CD14-positive monocyte (primary cell): ENCODE measurements around the gene BACE2. TPM values are rescaled to one million over a fixed set of nuclear protein-coding genes. Genes with fewer than 3 reads are reported as not detected.
A peak's percentile ranks its signal among the peaks of the same experiment; 100 is the strongest.

Source experiments
- DNase-seq, 3 donors: peaks; one replicate each; pipeline ENCODE4 v3.0.0-alpha.2; 2011 to 2022
- H2AFZ ChIP-seq: 2 replicates; pipeline ENCODE4 v1.6.0; 2012; ENCODE audit warnings: mild to moderate bottlenecking, low read depth, low read length, inconsistent platforms; ENCODE audit not compliant: insufficient read depth, poor library complexity, severe bottlenecking
- H3K27ac ChIP-seq, 2 donors: 1 replicate in 1 of 2; 2 replicates in 1 of 2; pipeline ENCODE4 v1.5.1; 2012 to 2013; ENCODE audit warnings: low read length in 2 of 2, control low read depth in 1 of 2, inconsistent platforms in 1 of 2, low read depth in 1 of 2, mild to moderate bottlenecking in 1 of 2
- H3K27me3 ChIP-seq, 2 donors: one replicate each; pipeline versions ENCODE4 v1.6.0 to v1.6.1; 2011 to 2013; ENCODE audit warnings: low read length in 2 of 2; ENCODE audit not compliant: control insufficient read depth in 2 of 2, insufficient read depth in 2 of 2
- H3K36me3 ChIP-seq, 2 donors: replicated peaks in 1 of 2; 1 replicate in 1 of 2; 2 replicates in 1 of 2; pipeline versions ENCODE4 v1.5.1 to v1.6.1; 2012 to 2013; ENCODE audit warnings: low read length in 2 of 2, control low read depth in 1 of 2, inconsistent platforms in 1 of 2, mild to moderate bottlenecking in 1 of 2; ENCODE audit not compliant: insufficient read depth in 2 of 2, control insufficient read depth in 1 of 2
- H3K4me1 ChIP-seq, 2 donors: 1 replicate in 1 of 2; 2 replicates in 1 of 2; pipeline versions ENCODE4 v1.5.1 to v1.6.1; 2012 to 2013; ENCODE audit warnings: low read length in 2 of 2, control low read depth in 1 of 2, inconsistent platforms in 1 of 2, mild to moderate bottlenecking in 1 of 2, moderate library complexity in 1 of 2; ENCODE audit not compliant: insufficient read depth in 2 of 2, control insufficient read depth in 1 of 2
- H3K4me2 ChIP-seq: replicated peaks from 2 replicates; pipeline ENCODE3; 2012; ENCODE audit warnings: low read length, moderate library complexity, mild to moderate bottlenecking; ENCODE audit not compliant: poor library complexity, severe bottlenecking; ENCODE audit errors: extremely low read depth
- H3K4me3 ChIP-seq, 3 experiments: fragments of 200-600 bp in 1 of 3; sonication (generic) in 1 of 3; replicated peaks in 1 of 3; 1 replicate in 2 of 3; 2 replicates in 1 of 3; pipeline ENCODE4 v1.5.1; 2011 to 2013; ENCODE audit warnings: low read length in 3 of 3, mild to moderate bottlenecking in 3 of 3, control low read depth in 2 of 3, low read depth in 2 of 3, inconsistent platforms in 1 of 3, moderate library complexity in 1 of 3
- H3K79me2 ChIP-seq: 2 replicates; pipeline ENCODE4 v1.6.0; 2012; ENCODE audit warnings: mild to moderate bottlenecking, control low read depth, inconsistent platforms, low read length, moderate library complexity; ENCODE audit not compliant: insufficient read depth
- H3K9ac ChIP-seq: 2 replicates; pipeline ENCODE4 v1.6.0; 2017; ENCODE audit warnings: low read length, mild to moderate bottlenecking; ENCODE audit not compliant: insufficient read depth, poor library complexity, severe bottlenecking
- H3K9me3 ChIP-seq, 2 donors: replicated peaks in 1 of 2; 1 replicate in 1 of 2; 2 replicates in 1 of 2; pipeline versions ENCODE4 v1.5.1 to v1.6.1; 2012 to 2013; ENCODE audit warnings: low read length in 2 of 2, control low read depth in 1 of 2; ENCODE audit not compliant: control insufficient read depth in 1 of 2, insufficient read depth in 1 of 2
- H4K20me1 ChIP-seq: 2 replicates; pipeline ENCODE4 v1.6.0; 2012; ENCODE audit warnings: mild to moderate bottlenecking, low read length, control low read depth, moderate library complexity; ENCODE audit not compliant: insufficient read depth
- H3K27ac Mint-ChIP-seq, 7 donors: one replicate each; pipeline ENCODE4 v1.8.0; 2020; ENCODE audit warnings: mild to moderate bottlenecking in 7 of 7, mixed read lengths in 7 of 7, moderate library complexity in 6 of 7, inconsistent platforms in 2 of 7
- H3K27me3 Mint-ChIP-seq, 3 donors: one replicate each; pipeline ENCODE4 v1.8.0; 2021 to 2022; ENCODE audit warnings: low read depth in 3 of 3, mild to moderate bottlenecking in 3 of 3, mixed read lengths in 3 of 3, moderate library complexity in 3 of 3, inconsistent platforms in 1 of 3
- H3K36me3 Mint-ChIP-seq, 2 donors: one replicate each; pipeline ENCODE4 v1.8.0; 2020; ENCODE audit warnings: mixed read lengths in 2 of 2, inconsistent platforms in 1 of 2, mild to moderate bottlenecking in 1 of 2
- H3K4me1 Mint-ChIP-seq: one replicate; pipeline ENCODE4 v1.8.0; 2020; ENCODE audit warnings: mild to moderate bottlenecking, mixed read lengths
- H3K4me3 Mint-ChIP-seq, 2 donors: one replicate each; pipeline ENCODE4 v1.8.0; 2020; ENCODE audit warnings: mild to moderate bottlenecking in 2 of 2, mixed read lengths in 2 of 2, moderate library complexity in 1 of 2
- H3K9me3 Mint-ChIP-seq, 7 donors: one replicate each; pipeline ENCODE4 v1.8.0; 2020 to 2022; ENCODE audit warnings: mixed read lengths in 7 of 7, mild to moderate bottlenecking in 6 of 7, moderate library complexity in 6 of 7, inconsistent platforms in 2 of 7
- CTCF ChIP-seq: fragments of 200-600 bp; IDR thresholded peaks from one replicate; pipeline ENCODE4 v1.8.0; 2022; ENCODE audit warnings: antibody characterized with exemption, mild to moderate bottlenecking
- WGBS: methylation state at CpG from one replicate; pipeline ENCODE4 v1.1.5; 2013; ENCODE audit warnings: missing lambda C conversion rate; ENCODE audit not compliant: insufficient coverage; 5-methylcytosine and 5-hydroxymethylcytosine counted together
- intact Hi-C, 2 donors: fragments of 100-400 bp; cut with micrococcal nuclease; formaldehyde crosslinking; loops; one replicate each; pipeline versions ENCODE4 v1.15.0 to v1.15.1; 2023
- polyA plus RNA-seq, 3 donors: library from polyadenylated mRNA; depleted of rRNA in 1 of 3; unstranded in 2 of 3; stranded (reverse) in 1 of 3; fragments of 300-500 nt in 2 of 3; fragments of >200 nt in 1 of 3; fragmentation: Illumina TruSeq in 2 of 3; gene quantifications; 1 replicate in 2 of 3; 2 replicates in 1 of 3; pipeline ENCODE4 v1.2.3, GENCODE V29; 2012 to 2021

Gene BACE2
- polyA plus RNA-seq, 3 donors = 0.05 to 0.26 TPM; not detected in 1

DNA sequence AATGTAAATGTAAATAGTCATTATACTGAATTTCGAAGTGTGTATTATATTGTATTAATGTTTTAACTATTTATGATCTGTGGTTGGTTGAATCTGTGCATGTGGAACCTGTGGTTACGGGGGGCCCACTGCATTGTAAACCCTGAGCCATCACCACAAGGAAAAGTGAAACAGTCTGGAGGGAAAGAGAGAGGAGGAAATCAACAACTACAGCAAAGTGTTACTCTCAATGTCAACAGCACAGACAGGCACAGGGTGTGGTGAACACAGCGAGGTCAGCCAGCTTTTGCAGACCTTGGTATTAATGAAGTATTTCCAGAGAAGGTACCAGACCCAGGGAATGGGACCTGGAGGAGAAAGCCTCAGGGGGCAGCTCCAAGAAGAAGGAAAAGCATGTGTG is 37.1 kb upstream of the BACE2 start:
- no peak overlapping the region for H3K4me2 ChIP-seq
- WGBS = 67% methylated on average over 1 of the region's 3 CpGs
- intact Hi-C loops = loop anchor here in 1 of 2 donors (10.0 kb wide), 1 partner anchor 986 kb away; no protein-coding TSS in a partner anchor
- H3K27me3 ChIP-seq = no peaks in the 10 kb centered on the region
- H3K79me2 ChIP-seq = no peaks in the 10 kb centered on the region
- Mint-ChIP-seq H3K9me3 (peaks cover 0 to 7% (median 0%) of the 10 kb centered on the region in 7 donors), H3K4me3 (no peak overlapping the region), H3K27me3 (peaks cover 2 to 8% (median 4%) of the 10 kb centered on the region in 3 donors), H3K27ac (no peak overlapping the region), H3K36me3 (no peaks in the 10 kb centered on the region), H3K4me1 (no peaks in the 10 kb centered on the region)
- no peak overlapping the region for H3K4me3 ChIP-seq
- DNase-seq = no peak
- H2AFZ ChIP-seq = no peak overlapping the region
- no peak overlapping the region for H3K27ac ChIP-seq
- H3K4me1 ChIP-seq = no peaks in the 10 kb centered on the region
- H3K9ac ChIP-seq = no peak overlapping the region
- no peaks in the 10 kb centered on the region for H3K36me3 ChIP-seq
- no peak for TF ChIP-seq CTCF
- H3K9me3 ChIP-seq = no peaks in the 10 kb centered on the region
- H4K20me1 ChIP-seq = no peaks in the 10 kb centered on the region

- H3K4me1 Mint-ChIP-seq = no peaks in the 10 kb centered on the region
- H3K27ac ChIP-seq = no peak overlapping the region
- H3K27me3 ChIP-seq = no peaks in the 10 kb centered on the region
- no peaks in the 10 kb centered on the region for H3K4me1 ChIP-seq
- no peak overlapping the region for H2AFZ ChIP-seq
- H3K79me2 ChIP-seq = no peaks in the 10 kb centered on the region
- H3K27me3 Mint-ChIP-seq = peaks cover 2 to 9% (median 4%) of the 10 kb centered on the region in 3 donors
- H3K4me3 Mint-ChIP-seq = no peak overlapping the region
- DNase-seq = peak in 1 of 3 donors; percentile 4
- no peak overlapping the region for H3K4me2 ChIP-seq
- H3K4me3 ChIP-seq = no peak overlapping the region
- intact Hi-C loops = loop anchor here in 1 of 2 donors (10.0 kb wide), 1 partner anchor 989 kb away; no protein-coding TSS in a partner anchor
- no peak overlapping the region for H3K9ac ChIP-seq
- peaks cover 0 to 3% (median 0%) of the 10 kb centered on the region in 7 donors for H3K9me3 Mint-ChIP-seq
- H3K36me3 ChIP-seq = no peaks in the 10 kb centered on the region
- peak; percentile 36 for TF ChIP-seq CTCF
- H3K9me3 ChIP-seq = no peaks in the 10 kb centered on the region
- H3K36me3 Mint-ChIP-seq = no peaks in the 10 kb centered on the region
- 62% methylated on average over 2 of the region's 5 CpGs for WGBS
- H3K27ac Mint-ChIP-seq = no peak overlapping the region
- no peaks in the 10 kb centered on the region for H4K20me1 ChIP-seq
These were observed 34.0 kb upstream of the BACE2 start for GRCh38 chr21:41133874-41134522.
